ENCODE results near the gene PATL1.

PATL1 gene

DNA sequence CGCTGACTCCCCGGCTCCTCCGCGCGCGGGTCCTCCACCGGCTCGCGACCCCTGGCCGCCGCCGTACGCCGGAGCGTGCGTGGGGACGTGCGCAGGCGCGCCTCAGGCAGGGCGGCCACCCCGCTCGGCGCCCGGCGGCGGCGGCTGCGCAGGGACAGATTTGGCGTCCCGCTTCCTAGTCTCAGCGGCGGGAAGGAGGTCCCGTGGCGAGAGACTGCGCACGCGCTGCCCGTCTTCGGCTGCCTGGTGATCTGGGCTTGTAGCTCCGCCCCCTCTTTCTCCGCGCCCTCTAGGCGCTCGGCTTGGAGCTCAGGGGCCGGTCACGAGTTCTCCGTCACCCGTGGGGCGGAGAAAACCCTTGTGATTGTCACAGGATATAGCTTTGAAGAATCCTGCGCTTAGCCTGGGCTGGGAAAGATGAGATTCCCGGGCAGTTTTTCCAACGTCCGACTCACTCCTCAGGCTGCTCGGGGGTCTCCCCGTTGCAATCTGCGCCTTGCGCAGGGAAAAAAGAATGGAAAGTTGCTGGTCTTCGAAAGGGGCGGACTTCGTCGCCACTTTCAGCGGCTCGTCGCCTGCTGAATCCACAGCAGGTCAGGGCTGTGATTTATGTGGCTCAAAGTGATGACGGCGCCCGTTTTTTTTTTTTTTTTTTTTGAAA lies at the start of gene PATL1:
Gene PATL1, minus strand, starts transcription at position 88 of the 661 bp plus-strand sequence. CDS start 142 bp downstream, outside the sequence.
- peak; percentile 93 for DNase-seq (ENCODE audit: extremely low read depth, low read depth)
- H3K4me3 ChIP-seq (replicated peaks; ENCODE audit: low read depth, low read length): peak within 1 kb of the TSS; percentile 81
- no peak for TF ChIP-seq CTCF (IDR thresholded peaks at IDR 0.05; ENCODE audit: low read depth, low read length, missing control alignments)

- TF ChIP-seq CTCF (IDR thresholded peaks at IDR 0.05; ENCODE audit: low read depth, low read length, missing control alignments): no peak
- DNase-seq (ENCODE audit: extremely low read depth, low read depth): no peak
Observed at GRCh38 chr11:59716051-59716450, 47.2 kb upstream of the PATL1 start.

GRCh38 chr11:59713745-59714144 lies 44.9 kb upstream of the PATL1 start, which contains the start of gene OR10V1:
Gene OR10V1 (minus strand): TSS chr11:59713845. CDS start chr11:59713845, 0 bp downstream.
- TF ChIP-seq CTCF (IDR thresholded peaks at IDR 0.05; ENCODE audit: low read depth, low read length, missing control alignments): no peak
- no peak within 1 kb of the TSS for H3K4me3 ChIP-seq (replicated peaks; ENCODE audit: low read depth, low read length)
- DNase-seq (ENCODE audit: extremely low read depth, low read depth): no peak

More at GRCh38 chr11:59716051-59716450, 47.2 kb upstream of the PATL1 start:
- H3K4me3 ChIP-seq (replicated peaks; ENCODE audit: low read depth, low read length): no peak overlapping the region

- DNase-seq (ENCODE audit: extremely low read depth, low read depth): no peak
- no peak overlapping the region for H3K4me3 ChIP-seq (replicated peaks; ENCODE audit: low read depth, low read length)
- no peak for TF ChIP-seq CTCF (IDR thresholded peaks at IDR 0.05; ENCODE audit: low read depth, low read length, missing control alignments)
Observed at GRCh38 chr11:59710136-59710847, 41.5 kb upstream of the PATL1 start.

- TF ChIP-seq CTCF (IDR thresholded peaks at IDR 0.05; ENCODE audit: low read depth, low read length, missing control alignments): no peak
Observed at GRCh38 chr11:59708537-59708936, 39.7 kb upstream of the PATL1 start.

GRCh38 chr11:59707371-59707770 lies 38.5 kb upstream of the PATL1 start:
- no peak overlapping the region for H3K4me3 ChIP-seq (replicated peaks; ENCODE audit: low read depth, low read length)
- TF ChIP-seq CTCF (IDR thresholded peaks at IDR 0.05; ENCODE audit: low read depth, low read length, missing control alignments): no peak
- no peak for DNase-seq (ENCODE audit: extremely low read depth, low read depth)

More at GRCh38 chr11:59708537-59708936, 39.7 kb upstream of the PATL1 start:
- DNase-seq (ENCODE audit: extremely low read depth, low read depth): no peak
- no peak overlapping the region for H3K4me3 ChIP-seq (replicated peaks; ENCODE audit: low read depth, low read length)
